HG03135 (cell line): ENCODE results near the gene CACNA1H.
"Not testable (repeated sequence)": the region's sequence is repeated elsewhere in the genome, so short reads cannot be mapped to it uniquely, and the experiment has no call there.

ENCODE experiments used
- ATAC-seq: cut with Tn5 transposase; IDR thresholded peaks from one replicate; pipeline ENCODE4 v1.9.1; 2021; ENCODE audit warnings: mild to moderate bottlenecking, moderate library complexity; ENCODE audit not compliant: unreplicated experiment

The CACNA1H gene

DNA sequence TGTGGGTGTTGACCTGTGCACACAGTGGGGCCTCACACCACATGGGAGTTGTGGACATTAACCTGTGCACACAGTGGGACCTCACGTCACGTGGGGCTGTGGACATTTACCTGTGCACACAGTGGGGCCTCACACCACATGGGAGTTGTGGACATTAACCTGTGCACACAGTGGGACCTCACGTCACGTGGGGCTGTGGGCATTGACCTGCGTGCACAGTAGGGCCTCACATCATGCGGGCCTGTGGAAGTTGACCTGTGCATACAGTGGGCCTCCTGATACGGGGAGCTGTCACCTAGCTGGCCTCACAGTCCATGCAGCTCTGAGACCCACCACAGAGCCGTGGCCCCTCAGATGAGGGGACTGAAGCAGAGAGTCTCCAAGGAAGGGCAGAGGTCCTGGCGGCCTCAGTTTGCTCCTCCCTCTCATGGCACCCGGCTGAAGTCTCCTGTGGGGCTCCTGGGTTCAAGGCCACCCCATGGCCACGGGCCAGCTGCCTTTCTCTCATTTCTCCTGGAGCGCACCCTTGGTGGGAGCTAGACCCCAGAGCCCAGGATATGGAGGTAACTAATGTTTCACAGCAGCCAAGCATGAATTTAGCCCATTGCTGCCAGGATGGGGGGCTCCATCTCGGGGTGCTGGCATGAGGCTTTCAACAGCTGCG is 21.0 kb downstream of the CACNA1H start:
- ATAC-seq, result no peak

DNA sequence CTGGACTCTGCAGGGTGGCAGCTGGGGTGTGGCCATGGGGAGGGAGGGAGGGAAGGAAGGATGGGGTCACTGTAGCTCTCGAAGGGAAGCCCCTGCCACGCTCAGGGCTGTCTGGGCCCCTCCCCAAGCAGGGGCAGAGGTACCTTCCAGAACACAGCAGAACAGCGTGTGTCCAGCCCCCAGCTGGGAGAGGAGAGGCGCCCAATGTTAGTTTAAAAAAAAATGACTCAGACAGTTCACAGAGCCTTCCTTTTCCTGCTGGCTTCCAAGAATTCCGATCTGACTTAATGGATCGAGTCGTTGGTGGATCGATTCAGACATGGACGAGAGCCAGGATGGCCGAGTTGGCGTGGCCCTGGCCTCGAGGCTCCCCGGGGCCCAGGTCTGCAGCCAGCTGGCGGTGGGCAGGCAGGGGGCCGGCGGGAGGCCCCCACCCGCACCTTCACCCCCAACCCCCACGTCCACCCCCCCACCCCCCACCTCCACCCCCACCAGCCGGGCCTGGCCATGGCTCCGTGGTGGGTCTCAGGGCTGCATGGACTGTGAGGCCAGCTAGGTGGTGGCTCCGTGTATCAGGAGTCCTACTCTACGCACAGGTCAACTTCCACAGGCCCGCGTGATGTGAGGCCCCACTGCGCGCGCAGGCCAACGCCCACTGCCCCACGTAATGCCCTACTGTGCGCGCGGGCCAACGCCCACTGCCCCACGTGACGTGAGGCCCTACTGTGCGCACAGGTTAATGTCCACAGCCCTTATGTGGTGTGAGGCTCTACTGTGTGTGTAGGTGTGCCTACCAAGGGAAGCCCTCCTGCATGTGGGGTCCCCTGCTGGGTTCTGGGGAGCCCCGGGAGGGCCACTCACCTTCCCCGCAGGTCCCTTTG is 21.8 kb downstream of the CACNA1H start:
- ATAC-seq, result no peak

DNA sequence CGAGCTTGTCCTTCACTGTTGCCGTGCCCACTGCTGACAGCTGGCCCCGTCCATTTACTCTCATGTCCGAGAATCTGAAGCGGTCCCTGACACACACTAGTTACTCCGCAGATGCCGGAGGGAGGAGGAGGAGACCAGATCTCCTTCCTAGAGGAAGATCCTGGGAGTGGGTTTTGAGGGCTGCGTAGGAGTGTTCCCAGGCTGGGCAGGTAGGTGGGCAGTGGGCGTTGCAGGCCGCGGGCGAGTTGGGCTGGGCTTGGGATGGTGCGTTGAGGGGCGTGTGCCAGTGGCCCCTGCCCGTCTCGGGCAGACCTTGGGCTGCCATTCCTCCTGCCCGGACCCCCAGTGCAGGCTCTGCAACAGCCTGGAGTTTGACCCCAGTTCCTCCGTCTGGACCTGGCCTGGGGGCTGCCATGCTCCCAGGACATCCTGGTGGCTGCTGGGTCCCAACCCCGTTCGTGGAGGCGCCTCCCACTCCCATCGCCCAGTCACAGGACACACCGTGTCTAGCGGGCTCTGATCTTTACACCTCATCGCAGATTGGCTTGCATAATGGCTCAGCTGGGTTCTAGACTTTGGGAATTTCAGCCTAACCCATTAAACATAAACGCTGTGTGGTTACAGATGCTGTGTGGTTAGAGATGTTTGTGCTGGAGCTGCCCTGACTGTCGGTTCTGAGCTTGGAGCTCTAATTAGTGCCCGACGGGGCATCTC is 22.8 kb downstream of the CACNA1H start:
- ATAC-seq, result no peak

DNA sequence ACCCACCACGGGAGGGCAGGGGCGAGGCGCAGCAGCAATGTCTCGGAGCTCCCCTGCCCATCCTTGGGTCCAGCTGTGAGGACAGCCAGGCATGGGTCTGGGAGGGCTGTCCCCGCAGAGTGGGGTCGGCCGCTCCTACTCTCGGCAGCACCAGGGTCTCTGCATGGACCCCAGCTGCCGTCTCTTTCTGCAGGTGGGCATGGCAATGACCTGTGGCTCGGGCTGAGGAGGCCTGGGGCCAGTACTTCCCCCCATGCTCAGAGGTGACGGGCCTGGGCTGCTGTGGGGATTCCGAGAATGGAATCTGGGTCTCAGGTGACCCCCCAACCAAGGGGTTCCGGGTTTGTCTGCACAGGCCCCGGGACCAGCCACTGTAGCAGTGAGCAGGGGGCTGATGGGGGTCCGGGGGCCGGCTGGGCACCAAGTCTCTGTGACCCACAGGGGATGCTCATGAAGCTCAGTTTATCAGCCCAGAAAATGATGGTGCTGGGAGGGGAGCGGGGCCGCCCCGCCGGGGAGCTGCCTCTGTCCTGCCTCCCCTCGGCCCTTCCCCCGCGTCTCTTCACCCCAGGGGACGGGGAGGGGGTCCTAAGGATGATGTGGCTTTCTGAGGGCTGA is 23.5 kb downstream of the CACNA1H start:
- ATAC-seq, result no peak

DNA sequence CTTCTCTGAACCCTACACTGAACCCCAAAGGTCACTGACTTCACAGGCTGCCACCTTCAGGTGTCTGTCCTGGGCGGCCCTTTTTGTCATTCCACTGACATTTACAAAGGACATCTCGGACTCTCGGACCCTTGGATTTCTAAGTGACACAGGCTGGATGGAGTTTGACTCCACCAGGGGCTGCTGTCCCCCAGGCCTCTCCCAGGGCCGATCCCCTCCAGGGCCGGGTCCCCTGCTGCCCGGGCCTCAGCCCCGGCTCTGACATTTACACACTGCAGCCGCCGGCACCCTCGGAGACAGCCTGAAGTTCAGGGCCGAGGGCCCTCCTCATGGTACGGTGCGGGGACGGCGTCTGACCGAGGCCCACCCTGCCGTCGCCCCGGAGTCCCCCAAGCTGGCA is 24.1 kb downstream of the CACNA1H start:
- no peak for ATAC-seq

DNA sequence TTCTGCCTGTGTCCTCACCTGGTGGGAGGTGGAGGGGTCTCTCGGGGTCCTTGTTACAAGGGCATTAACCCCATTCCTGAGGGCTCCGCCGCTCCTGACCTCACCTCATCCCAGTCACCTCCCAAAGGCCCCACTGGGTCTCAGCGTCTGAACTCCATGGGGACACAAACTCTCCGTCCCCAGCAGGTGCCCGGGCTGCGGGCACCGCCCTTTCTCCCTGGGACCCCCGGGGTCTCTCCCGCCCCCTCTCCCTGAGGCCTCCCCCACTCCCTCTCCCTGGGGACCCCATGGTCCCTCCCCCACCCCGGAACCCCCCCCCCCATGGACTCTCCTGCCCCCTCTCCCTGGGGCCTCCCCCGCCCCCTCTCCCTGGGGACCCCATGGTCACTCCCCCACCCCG is 24.8 kb downstream of the CACNA1H start:
- ATAC-seq, result no peak

DNA sequence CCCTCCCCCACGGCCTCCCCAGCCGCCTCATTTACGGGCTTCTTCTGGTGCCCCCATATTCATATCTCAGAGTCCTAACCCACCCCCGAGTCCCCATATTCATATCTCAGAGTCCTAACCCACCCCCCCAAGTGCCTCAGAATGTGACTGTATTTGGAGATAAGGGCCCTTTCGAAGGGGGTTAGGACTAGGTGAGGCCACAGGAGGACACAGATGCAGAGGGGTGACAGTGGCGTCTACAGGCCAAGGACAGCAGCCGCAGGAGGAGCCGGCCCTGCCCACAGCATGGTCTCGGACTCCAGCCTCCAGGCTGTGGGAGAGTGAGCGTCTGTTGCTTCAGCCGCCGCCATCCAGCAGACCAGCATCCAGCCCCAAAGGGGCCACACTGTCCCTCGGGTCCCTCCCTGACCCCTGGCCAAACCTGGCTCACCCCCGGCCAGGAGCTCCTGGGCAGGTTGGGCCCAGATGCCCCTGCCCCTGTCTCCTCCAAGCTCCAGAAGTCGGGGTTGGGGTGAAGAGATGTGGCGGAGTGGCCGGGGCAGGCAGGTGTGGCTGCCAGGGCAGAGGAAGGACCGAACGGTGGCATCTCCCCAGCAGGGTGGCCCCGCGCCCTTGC is 25.5 kb downstream of the CACNA1H start:
- no peak for ATAC-seq

DNA sequence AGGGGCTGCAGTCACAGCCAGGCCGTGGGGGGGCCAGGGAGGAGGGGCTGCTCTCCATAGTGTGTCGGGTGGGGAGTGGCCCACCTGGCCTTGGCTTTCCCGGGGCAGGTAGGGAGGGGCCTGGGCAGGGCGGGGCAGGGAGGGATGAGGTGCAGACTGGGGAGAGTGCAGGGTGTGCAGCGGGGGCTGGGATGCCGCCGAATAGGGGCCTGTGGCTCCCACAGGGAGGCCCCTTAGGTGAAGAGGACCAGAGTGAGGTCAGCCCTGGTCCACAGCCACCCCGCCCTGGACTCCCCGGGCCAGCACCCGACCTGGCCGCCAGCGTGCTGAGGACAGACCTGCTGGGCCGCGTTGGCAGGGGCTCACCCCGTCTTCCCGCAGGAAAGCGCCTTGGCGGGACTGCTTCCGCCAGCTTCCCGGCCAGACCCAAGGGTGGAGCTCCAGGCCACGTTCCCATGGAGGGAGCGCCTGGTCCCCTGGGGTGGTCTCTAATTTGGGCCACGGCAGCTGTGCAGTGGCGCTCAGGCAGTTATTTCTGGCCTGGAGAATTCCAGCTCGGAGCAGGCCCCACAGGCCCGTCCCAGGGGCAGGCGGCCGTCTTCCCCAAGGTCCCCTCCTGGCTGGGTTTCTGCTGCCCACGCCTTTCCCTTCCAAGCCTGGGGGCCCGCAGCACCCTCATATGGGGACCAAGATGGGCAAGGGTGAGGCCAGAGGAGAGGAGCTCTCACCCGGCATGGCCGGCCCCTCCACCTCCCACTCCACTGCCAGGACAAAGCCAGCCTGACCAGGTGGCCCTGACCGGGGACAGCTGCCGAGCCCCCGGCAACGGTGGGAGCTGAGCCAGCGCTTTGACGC is 27.9 kb downstream of the CACNA1H start:
- ATAC-seq, result no peak

DNA sequence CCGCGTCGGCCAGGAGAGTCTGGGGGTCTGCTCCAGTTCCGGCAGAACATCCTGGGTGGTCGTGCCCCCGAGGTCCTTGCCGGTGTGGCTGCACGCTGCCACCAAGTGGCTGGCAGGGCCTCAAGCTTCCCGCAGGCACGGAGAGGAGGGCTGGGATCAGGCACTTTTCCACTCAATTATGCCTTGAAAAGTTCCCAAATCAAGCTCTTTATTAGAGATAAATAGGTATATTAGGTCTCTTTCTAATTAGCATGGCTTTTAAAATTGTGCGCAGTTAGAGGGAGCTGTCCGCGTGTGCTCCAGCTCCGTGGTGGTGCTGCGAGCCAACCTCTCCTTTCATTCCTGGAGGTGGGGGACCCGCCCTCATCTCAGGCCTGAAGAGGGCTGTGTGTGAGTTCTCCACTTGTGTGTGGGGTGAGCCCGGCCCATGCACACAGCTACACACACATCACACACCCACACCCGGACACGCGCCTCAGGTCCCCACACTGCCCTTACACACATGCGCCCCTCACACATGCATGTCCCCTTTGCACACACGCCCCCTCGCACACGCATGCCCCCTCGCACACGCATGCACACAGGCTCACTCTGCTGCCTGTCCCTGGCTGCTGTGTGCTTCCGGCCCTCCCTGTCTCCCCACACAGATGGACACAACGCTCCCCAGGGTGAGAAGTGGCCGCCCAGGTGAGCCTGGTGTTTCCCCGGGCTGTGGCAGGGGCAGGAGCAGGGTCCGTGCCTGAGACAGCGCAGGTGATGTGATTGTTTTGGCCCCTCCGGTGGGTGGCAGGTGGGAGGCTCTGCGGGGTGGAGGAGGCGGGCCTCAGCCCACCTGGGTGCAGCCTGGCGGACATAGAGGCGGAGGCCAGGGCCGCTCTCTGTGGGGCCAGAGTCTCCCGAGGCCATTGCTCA is 28.8 kb downstream of the CACNA1H start:
- no peak for ATAC-seq

DNA sequence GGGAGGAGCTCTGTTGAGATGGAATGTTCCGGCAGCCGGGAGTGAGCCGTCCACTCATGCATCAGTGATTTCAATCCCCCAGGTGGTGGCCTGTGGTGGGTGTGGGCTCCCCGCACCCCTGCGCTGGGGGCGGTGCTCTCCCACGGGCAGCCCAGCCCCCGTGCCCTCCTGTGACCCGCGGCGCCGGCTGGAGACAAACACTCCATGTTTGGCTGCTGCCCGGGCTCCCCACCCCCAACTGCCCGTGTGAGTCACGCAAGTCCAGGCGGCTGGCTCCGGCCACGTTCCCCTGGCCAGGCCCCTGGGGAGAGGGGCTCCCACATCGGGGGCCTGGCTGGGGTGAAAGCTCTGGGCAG is 29.4 kb downstream of the CACNA1H start:
- no peak for ATAC-seq

DNA sequence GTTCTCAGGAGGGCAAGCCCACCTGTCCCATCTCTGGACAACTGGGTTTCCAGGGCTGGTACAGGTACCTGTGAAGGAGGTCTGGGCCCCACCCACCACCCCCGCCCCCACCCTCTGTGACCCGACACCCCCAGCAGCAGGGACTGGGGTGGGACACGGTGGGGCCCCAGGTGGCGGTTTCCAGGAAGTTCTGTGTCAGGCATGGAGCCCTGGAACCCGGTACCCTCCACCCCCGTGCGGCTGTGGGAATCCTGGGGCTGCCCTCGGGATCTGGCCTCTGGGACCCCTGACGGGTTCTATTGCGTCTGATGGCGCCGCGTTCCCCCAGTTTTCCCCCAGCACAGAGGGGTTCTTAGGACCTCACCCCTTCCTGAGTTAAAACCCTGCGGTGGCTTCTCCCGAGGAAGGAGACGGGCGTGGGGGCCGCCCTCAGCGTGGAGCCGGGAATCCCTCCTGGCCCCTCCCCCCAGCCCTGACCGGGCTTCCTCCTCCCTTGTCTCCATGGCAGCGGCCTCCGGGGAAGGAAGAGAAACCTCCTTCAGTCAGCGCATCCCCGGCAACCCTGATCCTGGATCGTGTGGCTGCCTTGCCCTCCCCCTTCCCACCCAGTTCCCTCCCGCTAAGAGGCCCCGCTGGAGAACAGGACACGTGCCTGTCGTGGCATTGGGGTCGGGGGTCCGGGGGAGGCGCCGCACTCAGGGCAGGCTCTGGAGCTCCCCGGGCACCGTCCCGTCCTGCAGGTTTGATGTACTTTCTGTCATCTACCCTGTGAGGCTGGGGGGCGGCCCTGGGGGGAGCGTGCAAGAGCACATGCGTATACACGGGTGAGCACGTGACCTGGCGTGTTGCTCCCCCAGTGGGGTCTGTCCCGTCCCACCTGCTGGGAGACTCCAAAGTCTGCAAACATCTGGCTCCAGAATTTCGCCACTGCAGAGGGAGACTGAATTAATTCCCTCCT is 30.3 kb downstream of the CACNA1H start:
- ATAC-seq, result no peak

DNA sequence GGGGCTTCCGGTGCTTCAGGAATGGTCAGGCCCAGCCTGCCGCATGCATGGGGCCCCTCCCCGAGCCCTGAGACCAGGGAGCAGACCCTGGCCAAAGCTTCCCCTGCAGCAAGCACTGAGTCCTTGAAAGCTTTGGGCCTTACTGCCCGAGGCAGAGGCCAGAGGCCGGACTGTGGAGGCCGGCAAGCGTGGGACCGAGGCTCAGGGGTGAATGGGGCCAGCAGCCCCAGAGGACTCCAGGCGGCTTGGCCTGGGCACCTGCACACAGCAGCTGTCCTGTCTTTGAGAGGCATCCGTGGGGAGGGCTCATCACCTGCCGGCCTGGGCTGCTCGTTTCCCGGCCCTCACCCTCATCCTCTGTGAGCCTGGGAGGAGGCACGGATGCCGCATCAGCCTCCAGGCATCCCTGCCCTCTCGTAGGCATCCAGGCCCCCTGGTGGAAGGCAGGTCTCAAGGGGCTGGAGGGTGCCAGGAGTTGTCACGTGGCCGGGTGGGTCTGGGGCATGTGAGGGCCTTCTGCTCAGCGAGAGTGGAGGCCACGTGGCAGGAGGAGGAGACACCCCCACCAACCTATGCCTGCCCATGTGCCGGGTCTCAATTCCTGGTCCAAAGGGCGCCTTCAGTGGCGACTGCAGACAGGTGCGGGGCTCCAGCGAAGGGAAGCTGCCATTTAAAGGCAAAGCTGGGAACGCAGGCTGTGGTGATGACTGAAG is 31.4 kb downstream of the CACNA1H start:
- no peak for ATAC-seq

DNA sequence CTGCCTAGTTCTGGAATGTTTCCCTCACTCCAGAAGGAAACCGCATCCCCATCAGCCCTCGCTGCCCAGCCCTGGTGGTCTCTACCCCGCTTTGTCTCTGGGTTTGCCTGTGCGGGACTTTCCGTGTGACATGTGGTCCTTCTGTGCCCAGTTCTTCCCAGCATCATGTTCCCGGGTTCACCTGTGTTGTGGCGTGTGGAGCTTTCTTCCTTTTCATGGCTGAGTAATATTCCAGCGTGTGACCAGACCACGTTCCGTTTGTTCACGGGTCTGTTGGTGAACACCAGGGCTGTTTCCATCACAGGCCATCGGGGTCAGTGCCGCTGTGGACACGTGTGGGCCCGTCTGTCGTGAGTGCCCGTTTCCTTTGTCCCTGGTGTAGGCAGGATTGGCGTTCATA is 32.1 kb downstream of the CACNA1H start:
- no peak for ATAC-seq

DNA sequence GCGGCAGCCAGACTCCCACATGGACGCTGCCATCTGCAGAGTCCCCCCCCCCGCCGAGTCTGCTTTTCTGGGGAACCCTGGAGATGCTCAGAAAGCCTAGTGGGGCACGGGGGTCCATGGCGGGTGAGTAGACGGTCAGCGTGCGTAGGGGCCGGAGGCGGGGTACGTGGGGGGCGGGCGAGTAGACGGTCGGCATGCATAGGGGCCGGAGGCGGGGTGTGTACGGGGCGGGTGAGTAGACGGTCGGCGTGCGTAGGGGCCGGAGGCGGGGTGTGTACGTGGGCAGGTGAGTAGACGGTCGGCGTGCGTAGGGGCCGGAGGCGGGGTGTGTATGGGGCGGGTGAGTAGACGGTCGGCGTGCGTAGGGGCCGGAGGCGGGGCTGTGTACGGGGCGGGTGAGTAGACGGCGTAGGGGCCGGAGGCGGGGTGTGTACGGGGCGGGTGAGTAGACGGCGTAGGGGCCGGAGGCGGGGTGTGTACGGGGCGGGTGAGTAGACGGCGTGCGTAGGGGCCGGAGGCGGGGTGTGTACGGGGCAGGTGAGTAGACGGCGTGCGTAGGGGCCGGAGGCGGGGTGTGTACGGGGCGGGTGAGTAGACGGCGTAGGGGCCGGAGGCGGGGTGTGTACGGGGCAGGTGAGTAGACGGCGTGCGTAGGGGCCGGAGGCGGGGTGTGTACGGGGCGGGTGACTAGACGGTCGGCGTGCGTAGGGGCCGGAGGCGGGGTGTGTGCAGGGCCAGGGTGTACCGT is 32.7 kb downstream of the CACNA1H start:
- ATAC-seq, result not testable (repeated sequence)

DNA sequence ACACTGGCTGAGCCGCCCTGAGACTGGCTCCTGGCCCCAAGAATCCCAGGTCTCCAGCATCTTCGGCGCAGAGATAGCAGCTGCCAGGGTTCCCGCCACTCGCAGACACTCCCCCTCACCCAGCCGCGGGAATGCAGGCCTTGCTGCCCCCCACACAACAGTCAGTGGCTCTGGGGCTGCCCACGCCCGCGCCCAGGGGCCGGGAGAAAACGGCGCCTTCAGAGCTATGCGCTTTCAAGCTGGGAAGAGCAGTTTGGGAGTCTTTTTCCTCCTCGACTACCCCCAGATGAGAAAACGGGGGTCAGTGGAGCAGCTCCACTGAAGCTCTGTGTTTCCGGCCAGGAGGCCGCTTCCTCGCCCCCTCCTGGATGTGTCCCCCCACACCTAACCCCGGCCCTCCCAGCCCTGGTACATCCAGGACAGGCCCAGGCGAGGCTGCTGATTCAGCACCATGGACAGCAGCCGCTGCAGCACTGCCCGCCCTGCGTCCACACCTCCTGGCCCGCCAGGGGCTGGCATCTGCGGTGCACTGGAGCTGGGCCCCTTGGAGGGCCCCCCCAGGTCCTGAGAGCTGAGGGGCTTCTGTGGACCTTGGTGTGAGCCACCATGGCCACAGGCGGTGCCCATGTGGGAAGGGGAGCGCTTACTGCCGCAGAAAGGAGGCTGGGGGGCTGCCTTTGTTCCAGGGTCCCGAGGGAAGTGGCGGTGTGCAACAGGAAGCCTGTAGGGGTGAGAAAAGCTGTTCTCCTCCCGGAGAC is 35.7 kb downstream of the CACNA1H start:
- ATAC-seq, result no peak

DNA sequence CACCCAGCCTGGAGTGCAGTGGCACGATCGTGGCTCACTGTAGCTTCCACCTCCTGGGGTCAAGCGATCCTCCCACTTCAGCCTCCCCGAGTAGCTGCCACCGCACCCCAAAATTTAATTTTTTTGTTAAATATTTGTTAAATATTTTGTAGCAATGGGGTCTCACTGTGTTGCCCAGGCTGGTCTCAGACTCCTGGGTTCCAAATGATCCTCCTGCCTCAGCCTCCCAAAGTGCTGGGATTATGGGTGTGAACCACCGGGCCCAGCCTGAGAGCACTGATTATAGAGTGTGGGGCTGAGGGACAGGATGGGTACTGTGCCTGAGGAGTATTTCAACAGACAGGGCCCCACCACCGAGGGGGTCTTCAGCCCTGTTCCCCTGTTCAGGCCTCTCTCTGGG is 36.5 kb downstream of the CACNA1H start:
- no peak for ATAC-seq
